ENCODE measurements around the gene GRID2.
"Not testable (repeated sequence)": the region's sequence is repeated elsewhere in the genome, so short reads cannot be mapped to it uniquely, and the experiment has no call there.

The GRID2 gene

GRCh38 chr4:92444143-92444843 is 140.5 kb downstream of the GRID2 start:
- peaks cover 26% of the 10 kb centered on the region for H3K4me1 ChIP-seq (ENCODE audit: control insufficient read depth, insufficient read depth, low read length)
- H3K4me3 ChIP-seq (ENCODE audit: low read depth, low read length): peak overlapping the region; percentile 83
- H3K9ac ChIP-seq (ENCODE audit: low read depth, low read length): peak overlapping the region; percentile 99
- not testable (repeated sequence) for H3K9me3 ChIP-seq (ENCODE audit: control insufficient read depth, insufficient read depth, low read length); H3K27me3 ChIP-seq (ENCODE audit: control insufficient read depth, insufficient read depth, low read length); H3K36me3 ChIP-seq (ENCODE audit: control insufficient read depth, insufficient read depth, low read length)

DNA sequence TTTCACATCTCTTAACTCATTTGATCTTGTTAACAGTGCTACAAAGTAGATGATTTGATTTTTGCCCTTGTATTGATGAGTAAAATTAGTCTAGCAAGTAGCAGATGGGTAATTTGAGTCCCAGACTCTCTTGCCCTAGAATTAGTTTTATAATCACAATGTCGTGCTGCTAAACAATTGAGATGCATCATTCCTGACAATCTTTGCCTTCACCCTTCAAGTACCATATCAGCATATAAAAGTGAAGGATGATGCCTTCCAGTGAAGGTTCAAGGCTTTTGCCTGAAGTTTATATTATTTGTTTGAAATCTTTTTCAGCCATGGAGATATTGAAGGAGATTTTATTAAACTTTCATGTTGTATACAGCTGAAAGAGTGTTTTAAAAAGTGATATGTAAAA is 141.4 kb downstream of the GRID2 start:
- H3K4me3 ChIP-seq (ENCODE audit: low read depth, low read length): peak overlapping the region; percentile 66
- peak overlapping the region; percentile 81 for H3K9ac ChIP-seq (ENCODE audit: low read depth, low read length)
- no peaks in the 10 kb centered on the region for H3K9me3 ChIP-seq (ENCODE audit: control insufficient read depth, insufficient read depth, low read length)
- no peaks in the 10 kb centered on the region for H3K27me3 ChIP-seq (ENCODE audit: control insufficient read depth, insufficient read depth, low read length)
- H3K4me1 ChIP-seq (ENCODE audit: control insufficient read depth, insufficient read depth, low read length): peaks cover 28% of the 10 kb centered on the region
- H3K36me3 ChIP-seq (ENCODE audit: control insufficient read depth, insufficient read depth, low read length): peaks cover 5% of the 10 kb centered on the region

- H3K4me1 ChIP-seq (ENCODE audit: control insufficient read depth, insufficient read depth, low read length): peaks cover 36% of the 10 kb centered on the region
- peaks cover 5% of the 10 kb centered on the region for H3K36me3 ChIP-seq (ENCODE audit: control insufficient read depth, insufficient read depth, low read length)
- no peak overlapping the region for H3K9ac ChIP-seq (ENCODE audit: low read depth, low read length)
- H3K4me3 ChIP-seq (ENCODE audit: low read depth, low read length): peak overlapping the region; percentile 66
- H3K27me3 ChIP-seq (ENCODE audit: control insufficient read depth, insufficient read depth, low read length): no peaks in the 10 kb centered on the region
- no peaks in the 10 kb centered on the region for H3K9me3 ChIP-seq (ENCODE audit: control insufficient read depth, insufficient read depth, low read length)
Measured at GRCh38 chr4:92447255-92447905, 143.6 kb downstream of the GRID2 start.

DNA sequence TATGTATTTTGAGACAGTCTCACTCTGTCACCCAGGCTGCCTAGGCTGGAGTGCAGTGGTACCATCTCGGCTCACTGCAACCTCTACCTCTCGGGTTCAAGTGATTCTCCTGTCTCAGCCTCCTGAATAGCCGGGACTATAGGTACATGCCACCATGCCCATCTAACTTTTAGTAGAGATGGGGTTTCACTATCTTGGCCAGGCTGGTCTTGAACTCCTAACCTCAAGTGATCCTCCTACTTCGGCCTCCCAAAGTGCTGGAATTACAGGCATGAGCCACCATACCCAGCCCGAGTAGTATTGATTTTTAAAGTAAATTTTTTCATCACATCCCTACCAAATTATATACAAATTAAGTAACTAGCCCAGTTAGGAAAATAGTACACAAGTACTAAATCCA is 144.4 kb downstream of the GRID2 start:
- Histone ChIP-seq H3K4me3 (ENCODE audit: low read depth, low read length) (peak overlapping the region; percentile 14), H3K4me1 (ENCODE audit: control insufficient read depth, insufficient read depth, low read length) (peaks cover 40% of the 10 kb centered on the region)
- not testable (repeated sequence) for H3K27me3 ChIP-seq (ENCODE audit: control insufficient read depth, insufficient read depth, low read length); H3K36me3 ChIP-seq (ENCODE audit: control insufficient read depth, insufficient read depth, low read length); H3K9me3 ChIP-seq (ENCODE audit: control insufficient read depth, insufficient read depth, low read length); H3K9ac ChIP-seq (ENCODE audit: low read depth, low read length)

DNA sequence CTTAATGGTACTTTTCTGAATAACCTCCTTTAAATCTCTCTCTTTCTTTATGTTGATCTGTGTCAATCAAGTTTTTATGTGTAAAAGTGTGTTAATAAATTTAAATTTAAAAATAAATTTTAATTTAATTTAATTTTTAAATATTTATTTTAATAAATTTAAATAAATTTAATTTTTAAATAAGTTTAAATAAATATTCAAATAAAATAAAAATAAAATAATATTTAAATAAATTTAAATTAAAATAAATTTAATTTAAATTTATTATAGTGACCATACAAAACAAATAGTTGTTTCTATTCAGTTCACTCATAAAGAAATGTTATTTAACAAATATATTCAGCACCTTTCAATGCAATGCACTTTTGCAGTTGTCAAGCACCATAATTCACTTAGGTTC is 146.9 kb downstream of the GRID2 start:
- Histone ChIP-seq H3K36me3 (ENCODE audit: control insufficient read depth, insufficient read depth, low read length) (peaks cover 5% of the 10 kb centered on the region), H3K4me1 (ENCODE audit: control insufficient read depth, insufficient read depth, low read length) (peaks cover 47% of the 10 kb centered on the region), H3K27me3 (ENCODE audit: control insufficient read depth, insufficient read depth, low read length) (no peaks in the 10 kb centered on the region), H3K9ac (ENCODE audit: low read depth, low read length) (no peak overlapping the region), H3K9me3 (ENCODE audit: control insufficient read depth, insufficient read depth, low read length) (no peaks in the 10 kb centered on the region), H3K4me3 (ENCODE audit: low read depth, low read length) (no peak overlapping the region)

- Histone ChIP-seq H3K4me3 (ENCODE audit: low read depth, low read length) (no peak overlapping the region), H3K9ac (ENCODE audit: low read depth, low read length) (no peak overlapping the region), H3K36me3 (ENCODE audit: control insufficient read depth, insufficient read depth, low read length) (no peaks in the 10 kb centered on the region), H3K4me1 (ENCODE audit: control insufficient read depth, insufficient read depth, low read length) (peaks cover 36% of the 10 kb centered on the region), H3K27me3 (ENCODE audit: control insufficient read depth, insufficient read depth, low read length) (no peaks in the 10 kb centered on the region), H3K9me3 (ENCODE audit: control insufficient read depth, insufficient read depth, low read length) (no peaks in the 10 kb centered on the region)
Measured at GRCh38 chr4:92451782-92452181, 148.0 kb downstream of the GRID2 start.

GRCh38 chr4:92452383-92452782 is 148.6 kb downstream of the GRID2 start:
- peaks cover 32% of the 10 kb centered on the region for H3K4me1 ChIP-seq (ENCODE audit: control insufficient read depth, insufficient read depth, low read length)
- H3K9me3 ChIP-seq (ENCODE audit: control insufficient read depth, insufficient read depth, low read length); H3K36me3 ChIP-seq (ENCODE audit: control insufficient read depth, insufficient read depth, low read length); H3K27me3 ChIP-seq (ENCODE audit: control insufficient read depth, insufficient read depth, low read length); H3K9ac ChIP-seq (ENCODE audit: low read depth, low read length); H3K4me3 ChIP-seq (ENCODE audit: low read depth, low read length): not testable (repeated sequence)

DNA sequence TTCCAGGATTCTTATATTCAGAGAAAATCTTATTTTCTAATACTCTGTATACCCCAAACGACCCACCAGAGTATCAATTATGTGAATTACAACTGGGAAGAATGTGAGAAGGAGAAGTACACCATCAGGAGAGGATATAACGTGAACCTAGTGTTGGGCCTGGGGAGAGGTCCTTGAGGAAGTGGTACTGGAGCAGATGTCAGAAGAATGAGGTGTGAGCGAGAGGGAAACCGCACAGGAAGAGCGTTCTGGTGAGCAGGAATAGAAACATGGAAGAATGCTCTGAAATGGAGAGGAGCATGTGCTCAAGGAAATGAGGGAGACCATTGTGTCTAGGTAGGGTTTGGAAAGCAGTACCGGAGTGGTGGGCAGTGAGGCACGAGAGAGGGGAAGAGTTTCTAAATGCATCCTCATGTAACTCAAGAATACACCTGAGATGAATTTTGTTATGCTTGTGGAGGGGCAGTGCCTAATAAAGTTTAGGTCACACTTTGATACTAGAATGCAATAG is 151.6 kb downstream of the GRID2 start:
- H3K4me1 ChIP-seq (ENCODE audit: control insufficient read depth, insufficient read depth, low read length): peaks cover 41% of the 10 kb centered on the region

GRCh38 chr4:92455951-92456350 is 152.2 kb downstream of the GRID2 start:
- Histone ChIP-seq H3K9ac (ENCODE audit: low read depth, low read length) (no peak overlapping the region), H3K9me3 (ENCODE audit: control insufficient read depth, insufficient read depth, low read length) (no peaks in the 10 kb centered on the region), H3K4me1 (ENCODE audit: control insufficient read depth, insufficient read depth, low read length) (peaks cover 43% of the 10 kb centered on the region), H3K4me3 (ENCODE audit: low read depth, low read length) (no peak overlapping the region), H3K36me3 (ENCODE audit: control insufficient read depth, insufficient read depth, low read length) (no peaks in the 10 kb centered on the region), H3K27me3 (ENCODE audit: control insufficient read depth, insufficient read depth, low read length) (no peaks in the 10 kb centered on the region)

More for the DNA sequence above, 151.6 kb downstream of the GRID2 start:
- Histone ChIP-seq H3K36me3 (ENCODE audit: control insufficient read depth, insufficient read depth, low read length) (no peaks in the 10 kb centered on the region), H3K9ac (ENCODE audit: low read depth, low read length) (peak overlapping the region; percentile 55), H3K9me3 (ENCODE audit: control insufficient read depth, insufficient read depth, low read length) (no peaks in the 10 kb centered on the region), H3K4me3 (ENCODE audit: low read depth, low read length) (no peak overlapping the region), H3K27me3 (ENCODE audit: control insufficient read depth, insufficient read depth, low read length) (no peaks in the 10 kb centered on the region)

DNA sequence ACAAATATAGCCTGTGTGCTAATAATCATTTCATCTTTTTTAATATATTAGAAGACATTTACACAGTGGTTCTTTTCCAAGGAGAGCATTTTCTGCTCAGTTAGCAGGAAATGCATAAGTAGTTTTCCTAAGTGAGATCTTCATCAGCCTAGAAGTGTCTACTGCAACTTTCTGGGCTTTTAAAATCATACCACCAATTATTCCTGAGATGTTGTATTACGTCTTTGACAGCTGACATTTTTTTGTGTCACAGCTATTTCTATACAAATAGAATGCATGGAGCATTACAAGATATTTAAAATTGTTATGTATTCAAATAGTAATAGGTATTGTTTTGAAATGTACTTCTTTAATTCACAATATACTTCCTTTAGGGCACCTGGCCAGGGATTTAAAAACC is 158.0 kb downstream of the GRID2 start:
- Histone ChIP-seq H3K9ac (ENCODE audit: low read depth, low read length) (no peak overlapping the region), H3K4me3 (ENCODE audit: low read depth, low read length) (no peak overlapping the region), H3K36me3 (ENCODE audit: control insufficient read depth, insufficient read depth, low read length) (no peaks in the 10 kb centered on the region)

DNA sequence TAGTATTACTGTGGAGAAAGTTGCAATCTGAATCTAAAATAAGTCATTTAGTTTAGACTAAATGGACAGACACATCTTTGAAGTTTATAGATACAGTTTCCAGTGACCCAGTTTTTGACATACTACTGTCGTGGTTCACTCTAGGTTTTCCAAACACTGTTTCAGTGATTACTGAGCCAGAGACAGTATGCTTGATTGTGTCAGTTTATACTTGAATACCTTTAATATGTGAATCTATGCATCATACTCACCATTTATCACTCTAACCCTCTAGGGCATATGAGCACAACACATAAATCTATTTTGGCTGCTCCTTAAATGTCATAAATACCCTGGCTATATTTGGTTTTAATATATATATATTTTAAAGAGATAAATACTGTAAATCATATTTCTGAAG is 173.5 kb downstream of the GRID2 start:
- Histone ChIP-seq H3K36me3 (ENCODE audit: control insufficient read depth, insufficient read depth, low read length) (no peaks in the 10 kb centered on the region), H3K27me3 (ENCODE audit: control insufficient read depth, insufficient read depth, low read length) (no peaks in the 10 kb centered on the region), H3K9me3 (ENCODE audit: control insufficient read depth, insufficient read depth, low read length) (no peaks in the 10 kb centered on the region), H3K9ac (ENCODE audit: low read depth, low read length) (no peak overlapping the region), H3K4me3 (ENCODE audit: low read depth, low read length) (no peak overlapping the region), H3K4me1 (ENCODE audit: control insufficient read depth, insufficient read depth, low read length) (peaks cover 25% of the 10 kb centered on the region)

More for the DNA sequence above, 158.0 kb downstream of the GRID2 start:
- H3K27me3 ChIP-seq (ENCODE audit: control insufficient read depth, insufficient read depth, low read length): no peaks in the 10 kb centered on the region
- no peaks in the 10 kb centered on the region for H3K9me3 ChIP-seq (ENCODE audit: control insufficient read depth, insufficient read depth, low read length)
- peaks cover 55% of the 10 kb centered on the region for H3K4me1 ChIP-seq (ENCODE audit: control insufficient read depth, insufficient read depth, low read length)

DNA sequence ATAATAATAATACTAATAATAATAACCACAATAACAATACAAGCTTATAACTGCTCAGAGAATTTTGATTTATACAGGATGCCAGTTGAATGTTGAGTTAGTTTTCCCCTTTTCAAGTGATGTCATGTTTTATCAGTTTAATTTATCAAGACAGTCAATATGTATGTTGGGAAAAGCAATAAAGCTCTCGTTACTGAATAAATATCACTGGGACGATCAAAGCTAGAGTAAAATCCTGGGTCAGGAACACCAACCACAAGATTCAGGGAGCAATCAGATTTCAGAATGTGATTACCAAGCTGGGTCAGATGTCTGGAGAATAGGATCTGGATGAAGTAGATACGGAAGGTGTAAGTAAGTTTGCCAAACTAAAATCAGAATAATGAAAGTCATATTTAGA is 179.6 kb downstream of the GRID2 start:
- no peaks in the 10 kb centered on the region for H3K36me3 ChIP-seq (ENCODE audit: control insufficient read depth, insufficient read depth, low read length)
- no peaks in the 10 kb centered on the region for H3K27me3 ChIP-seq (ENCODE audit: control insufficient read depth, insufficient read depth, low read length)
- no peak overlapping the region for H3K9ac ChIP-seq (ENCODE audit: low read depth, low read length)
- H3K9me3 ChIP-seq (ENCODE audit: control insufficient read depth, insufficient read depth, low read length): no peaks in the 10 kb centered on the region
- H3K4me3 ChIP-seq (ENCODE audit: low read depth, low read length): no peak overlapping the region
- peaks cover 29% of the 10 kb centered on the region for H3K4me1 ChIP-seq (ENCODE audit: control insufficient read depth, insufficient read depth, low read length)
